ENCODE data around the gene RFXANK. TPM values are rescaled to one million over a fixed set of nuclear protein-coding genes. Genes with fewer than 3 reads are reported as not detected.

Gene RFXANK
- total RNA-seq, 1 experiment from 2014 or later: 81.8 TPM

- H3K4ac ChIP-seq (ENCODE audit: low read depth, low read length): no peak overlapping the region
- no peak overlapping the region for H4K91ac ChIP-seq (ENCODE audit: insufficient read length, low read depth, low read length)
- H2AK5ac ChIP-seq (ENCODE audit: insufficient read length, low read length): no peak overlapping the region
- Mint-ChIP-seq H3K4me3 (no peak overlapping the region), H3K27me3 (ENCODE audit: low read depth) (peaks cover 1% of the 10 kb centered on the region), H3K27ac (no peak overlapping the region; a peak in 1 of 7 replicates), H3K4me1 (peaks cover 0 to 5% of the 10 kb centered on the region in 2 experiments; a peak in 1 of 4 replicates), H3K36me3 (ENCODE audit: insufficient read depth in 1 of 3, low read depth in 3 of 3) (peaks cover 13 to 23% (median 21%) of the 10 kb centered on the region in 3 experiments), H3K9me3 (no peaks in the 10 kb centered on the region)
- H3K18ac ChIP-seq (ENCODE audit: insufficient read length, low read depth, low read length): no peak overlapping the region
- H2BK15ac ChIP-seq (ENCODE audit: low read depth, low read length): no peak overlapping the region
- no peak overlapping the region for H2AFZ ChIP-seq (ENCODE audit: low read length)
- H3K4me1 ChIP-seq (ENCODE audit: insufficient read depth, low read length): no peaks in the 10 kb centered on the region
- no peaks in the 10 kb centered on the region for H3K23me2 ChIP-seq (ENCODE audit: insufficient read length, low read depth, low read length, poor library complexity, severe bottlenecking)
- H4K5ac ChIP-seq (ENCODE audit: insufficient read length, low read depth, low read length): no peak overlapping the region
- no peaks in the 10 kb centered on the region for H4K20me1 ChIP-seq (ENCODE audit: control insufficient read depth, insufficient read depth, insufficient read length)
- H3K14ac ChIP-seq (ENCODE audit: insufficient read depth, low read length): no peak overlapping the region; the same call in 1 of the 2 replicates
- DNase-seq: no peak
- H3K56ac ChIP-seq (ENCODE audit: insufficient read length, low read depth, low read length): no peak overlapping the region
- no peak overlapping the region for H2BK12ac ChIP-seq (ENCODE audit: insufficient read length, low read depth, low read length)
- H4K8ac ChIP-seq (replicated peaks; ENCODE audit: insufficient read length, low read depth, low read length): no peak overlapping the region
- H2BK120ac ChIP-seq (ENCODE audit: low read depth, low read length, poor library complexity, severe bottlenecking): no peak overlapping the region
- H3K27me3 ChIP-seq (ENCODE audit: insufficient read depth, low read length): no peaks in the 10 kb centered on the region
- no peaks in the 10 kb centered on the region for H3K9me3 ChIP-seq (ENCODE audit: control insufficient read depth, low read depth, low read length)
- no peak for TF ChIP-seq CTCF (conservative IDR thresholded peaks at IDR 0.05)
- no peaks in the 10 kb centered on the region for H3K79me2 ChIP-seq (ENCODE audit: insufficient read depth, low read length)
- no peak overlapping the region for H3K23ac ChIP-seq (ENCODE audit: insufficient read length, low read depth, low read length)
- H3K79me1 ChIP-seq (ENCODE audit: insufficient read depth, low read depth, low read length, poor library complexity, severe bottlenecking): no peaks in the 10 kb centered on the region
- H2BK5ac ChIP-seq (ENCODE audit: insufficient read length, low read length): no peak overlapping the region
- no CpG with 5 or more reads among the region's 17 CpGs for WGBS (ENCODE audit: extremely low coverage, insufficient read length, low lambda C conversion rate)
- no peak overlapping the region for H3K9ac ChIP-seq (ENCODE audit: extremely low read depth, insufficient read length, low read length)
- no peak overlapping the region for H2BK20ac ChIP-seq (ENCODE audit: low read depth, low read length, poor library complexity, severe bottlenecking)
- H3K27ac ChIP-seq (ENCODE audit: insufficient read length, low read depth, low read length): no peak overlapping the region
- H3K4me2 ChIP-seq (ENCODE audit: insufficient read depth, insufficient read length, low read length): no peak overlapping the region
- H3T11ph ChIP-seq (ENCODE audit: low read length): no peak overlapping the region
Measured at GRCh38 chr19:19179548-19180441, 12.3 kb upstream of the RFXANK start.
